GM12874 (cell line): Measurements from ENCODE around the gene NECAB2.

Experiments
- CTCF ChIP-seq: IDR thresholded peaks from 2 replicates; pipeline ENCODE4 v1.5.1; 2011; ENCODE audit warnings: low read depth, mild to moderate bottlenecking, control low read depth, low read length, moderate library complexity; ENCODE audit not compliant: insufficient read depth

Gene NECAB2

GRCh38 chr16:83968306-83968851, 335 bp downstream of the NECAB2 start:
- no peak for TF ChIP-seq CTCF

- no peak for TF ChIP-seq CTCF
These were observed 1.0 kb downstream of the NECAB2 start for GRCh38 chr16:83968891-83969649.

GRCh38 chr16:83969771-83970429, 1.9 kb downstream of the NECAB2 start:
- no peak for TF ChIP-seq CTCF

- TF ChIP-seq CTCF, result no peak
These were observed 2.4 kb downstream of the NECAB2 start for GRCh38 chr16:83970430-83970815.

GRCh38 chr16:83971165-83972130, 3.4 kb downstream of the NECAB2 start:
- TF ChIP-seq CTCF, result no peak

GRCh38 chr16:83972256-83973008, 4.4 kb downstream of the NECAB2 start:
- TF ChIP-seq CTCF, result no peak
